ENCODE results near the gene IQGAP1. TPM values are rescaled to one million over a fixed set of nuclear protein-coding genes. Genes with fewer than 3 reads are reported as not detected.

The IQGAP1 gene
- total RNA-seq, 1 experiment from 2014 or later, result 72.4 TPM

- Mint-ChIP-seq H3K4me3 (no peak overlapping the region), H3K9me3 (no peaks in the 10 kb centered on the region), H3K36me3 (ENCODE audit: insufficient read depth in 1 of 3, low read depth in 3 of 3) (peaks cover 27 to 69% (median 55%) of the 10 kb centered on the region in 3 experiments; a peak in 6 of 7 replicates), H3K27ac (no peak overlapping the region), H3K27me3 (ENCODE audit: low read depth) (no peaks in the 10 kb centered on the region), H3K4me1 (no peaks in the 10 kb centered on the region)
- H3K27me3 ChIP-seq (ENCODE audit: insufficient read depth, low read length), result no peaks in the 10 kb centered on the region
- H4K8ac ChIP-seq (replicated peaks; ENCODE audit: insufficient read length, low read depth, low read length), result no peak overlapping the region
- no CpG with 5 or more reads among the region's 2 CpGs for WGBS (ENCODE audit: extremely low coverage, insufficient read length, low lambda C conversion rate)
- no peak overlapping the region for H3K56ac ChIP-seq (ENCODE audit: insufficient read length, low read depth, low read length)
- no peak overlapping the region for H2AFZ ChIP-seq (ENCODE audit: low read length)
- H3K79me2 ChIP-seq (ENCODE audit: insufficient read depth, low read length), result no peaks in the 10 kb centered on the region
- H3K9me3 ChIP-seq (ENCODE audit: control insufficient read depth, low read depth, low read length), result no peaks in the 10 kb centered on the region
- H3T11ph ChIP-seq (ENCODE audit: low read length), result no peak overlapping the region
- H4K91ac ChIP-seq (ENCODE audit: insufficient read length, low read depth, low read length), result no peak overlapping the region
- no peaks in the 10 kb centered on the region for H3K79me1 ChIP-seq (ENCODE audit: insufficient read depth, low read depth, low read length, poor library complexity, severe bottlenecking)
- H3K27ac ChIP-seq (ENCODE audit: insufficient read length, low read depth, low read length), result no peak overlapping the region
- no peak for TF ChIP-seq CTCF (conservative IDR thresholded peaks at IDR 0.05)
- H4K5ac ChIP-seq (ENCODE audit: insufficient read length, low read depth, low read length), result no peak overlapping the region
- no peaks in the 10 kb centered on the region for H3K23me2 ChIP-seq (ENCODE audit: insufficient read length, low read depth, low read length, poor library complexity, severe bottlenecking)
- no peak overlapping the region for H2BK120ac ChIP-seq (ENCODE audit: low read depth, low read length, poor library complexity, severe bottlenecking)
- no peak overlapping the region for H3K9ac ChIP-seq (ENCODE audit: extremely low read depth, insufficient read length, low read length)
- no peak overlapping the region for H2BK20ac ChIP-seq (ENCODE audit: low read depth, low read length, poor library complexity, severe bottlenecking)
- no peaks in the 10 kb centered on the region for H4K20me1 ChIP-seq (ENCODE audit: control insufficient read depth, insufficient read depth, insufficient read length)
- H3K14ac ChIP-seq (ENCODE audit: insufficient read depth, low read length), result no peak overlapping the region
- H2BK12ac ChIP-seq (ENCODE audit: insufficient read length, low read depth, low read length), result no peak overlapping the region
- H2BK15ac ChIP-seq (ENCODE audit: low read depth, low read length), result no peak overlapping the region
- no peak overlapping the region for H3K4ac ChIP-seq (ENCODE audit: low read depth, low read length)
- no peaks in the 10 kb centered on the region for H3K4me1 ChIP-seq (ENCODE audit: insufficient read depth, low read length)
- no peak overlapping the region for H3K18ac ChIP-seq (ENCODE audit: insufficient read length, low read depth, low read length)
- H2AK5ac ChIP-seq (ENCODE audit: insufficient read length, low read length), result no peak overlapping the region
- H3K23ac ChIP-seq (ENCODE audit: insufficient read length, low read depth, low read length), result no peak overlapping the region
- no peak overlapping the region for H2BK5ac ChIP-seq (ENCODE audit: insufficient read length, low read length)
- no peak for DNase-seq
- no peak overlapping the region for H3K4me2 ChIP-seq (ENCODE audit: insufficient read depth, insufficient read length, low read length)
Measured at GRCh38 chr15:90483637-90484036, 95.6 kb downstream of the IQGAP1 start.

Measured in H9 (cell line).